Measurements from ENCODE around the gene ABI1.

ABI1 gene

GRCh38 chr10:26815500-26815899, 45.3 kb downstream of the ABI1 start:
- DNase-seq (ENCODE audit: low read depth, low spot score) = no peak
- in situ Hi-C loops (cut with HindIII; ENCODE audit: low sequenced_read_pairs) = no loop called here
- H3K4me3 ChIP-seq (ENCODE audit: low read depth, low read length) = no peak overlapping the region
- no peak for TF ChIP-seq CTCF (IDR thresholded peaks at IDR 0.05; ENCODE audit: low read depth, low read length)

DNA sequence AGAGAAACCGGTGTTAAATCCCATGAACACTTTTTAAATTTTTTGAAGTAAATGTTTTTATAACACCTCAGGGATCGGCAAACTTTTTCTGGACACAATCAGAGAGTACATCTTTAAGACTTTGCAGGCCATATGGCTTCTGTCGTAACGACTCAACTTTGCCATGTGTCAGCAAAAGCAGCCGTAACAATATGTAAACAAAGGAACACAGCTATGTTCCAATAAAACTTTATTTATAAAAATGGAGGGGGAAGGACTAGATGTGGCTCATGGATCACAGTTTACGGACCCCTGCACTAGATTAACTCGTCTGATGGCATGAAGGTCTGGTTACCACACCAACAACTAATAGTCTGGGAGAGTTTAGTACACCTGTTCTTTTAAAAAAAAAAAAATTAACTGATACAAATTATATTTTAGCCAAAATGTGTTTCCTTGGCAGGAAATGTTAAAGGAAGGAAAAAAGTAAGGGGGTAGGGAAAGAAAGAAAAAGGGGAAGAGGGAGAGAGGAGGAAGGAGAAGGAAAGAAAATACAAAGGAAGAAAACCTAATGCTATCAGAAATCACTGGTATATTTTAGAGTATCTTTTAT, 50.2 kb downstream of the ABI1 start:
- no peak for DNase-seq (ENCODE audit: low read depth, low spot score)
- no peak overlapping the region for H3K4me3 ChIP-seq (ENCODE audit: low read depth, low read length)
- in situ Hi-C loops (cut with HindIII; ENCODE audit: low sequenced_read_pairs) = no loop called here
- no peak for TF ChIP-seq CTCF (IDR thresholded peaks at IDR 0.05; ENCODE audit: low read depth, low read length)

- H3K4me3 ChIP-seq (ENCODE audit: low read depth, low read length) = no peak overlapping the region
- no peak for TF ChIP-seq CTCF (IDR thresholded peaks at IDR 0.05; ENCODE audit: low read depth, low read length)
- no peak for DNase-seq (ENCODE audit: low read depth, low spot score)
- in situ Hi-C loops (cut with HindIII; ENCODE audit: low sequenced_read_pairs) = no loop called here
These were observed 50.8 kb downstream of the ABI1 start for GRCh38 chr10:26809973-26810372.

DNA sequence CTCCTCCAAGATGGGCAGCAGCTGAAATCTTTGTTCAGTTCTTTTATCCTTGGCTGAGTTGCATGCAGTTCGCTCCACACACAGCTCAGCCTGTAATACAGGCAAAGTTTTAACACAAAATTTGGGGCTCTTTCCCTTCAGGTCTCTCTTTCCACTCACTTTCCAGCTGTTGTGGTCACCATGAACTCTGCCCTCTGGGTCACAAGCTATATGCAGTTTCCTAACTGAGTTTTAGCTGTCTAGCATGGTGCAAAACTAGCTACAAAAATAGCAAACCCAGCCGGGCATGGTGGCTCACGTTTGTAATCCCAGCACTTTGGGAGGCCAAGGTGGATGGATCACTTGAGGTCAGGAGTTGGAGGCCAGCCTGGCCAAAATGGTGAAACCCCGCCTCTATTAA, 53.2 kb downstream of the ABI1 start:
- in situ Hi-C loops (cut with HindIII; ENCODE audit: low sequenced_read_pairs) = no loop called here
- TF ChIP-seq CTCF (IDR thresholded peaks at IDR 0.05; ENCODE audit: low read depth, low read length) = no peak
- no peak for DNase-seq (ENCODE audit: low read depth, low spot score)
- no peak overlapping the region for H3K4me3 ChIP-seq (ENCODE audit: low read depth, low read length)

DNA sequence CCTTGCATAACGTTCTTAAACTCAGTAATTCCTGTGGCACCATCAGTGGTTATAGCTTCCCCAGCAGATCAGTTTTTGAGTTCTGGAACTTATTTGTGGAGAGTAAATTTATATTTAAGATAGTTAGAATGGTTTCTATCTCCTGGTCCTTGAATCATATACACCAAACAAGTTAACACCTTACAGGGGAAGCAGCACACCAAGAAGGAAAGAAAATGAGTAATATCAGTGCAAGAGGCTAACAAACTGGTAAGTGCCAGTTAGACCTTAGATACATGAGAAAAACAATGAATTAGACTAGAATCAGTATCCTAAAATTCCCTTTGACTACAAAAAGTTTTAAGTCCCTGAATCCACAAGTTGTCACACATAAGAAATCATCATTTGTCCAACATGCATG, 54.2 kb downstream of the ABI1 start:
- in situ Hi-C loops (cut with HindIII; ENCODE audit: low sequenced_read_pairs) = no loop called here

DNA sequence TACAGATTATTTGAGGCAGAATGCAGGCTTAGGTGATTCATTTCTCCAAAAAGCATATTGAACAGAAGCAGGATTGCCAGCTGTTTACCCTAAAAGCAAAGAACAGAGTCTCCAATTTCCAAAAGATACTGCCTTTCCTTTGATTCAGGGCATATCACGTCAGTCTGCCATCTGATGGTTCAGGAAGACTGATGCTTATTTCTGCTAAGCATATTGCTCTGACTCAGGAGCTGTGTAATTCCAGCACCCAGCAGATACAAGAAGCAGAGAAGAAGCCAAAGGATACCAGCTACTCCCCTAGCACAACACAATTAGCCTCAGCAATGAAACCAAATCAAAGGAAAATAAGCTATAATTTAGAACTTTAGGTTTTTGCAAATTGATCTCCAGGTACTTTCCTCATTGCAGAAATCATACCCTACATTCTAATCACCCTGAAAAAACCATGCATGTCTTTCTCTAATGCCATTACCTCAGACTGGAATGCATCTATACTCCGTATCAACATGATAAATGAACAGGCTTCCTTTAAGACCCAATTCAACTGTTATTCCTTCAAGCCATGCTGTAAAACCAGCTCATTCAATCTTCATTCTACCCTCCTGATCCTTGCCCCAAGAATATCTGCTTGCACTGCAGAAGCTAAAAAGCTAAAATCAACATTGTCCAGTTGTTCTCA, 55.1 kb downstream of the ABI1 start:
- H3K4me3 ChIP-seq (ENCODE audit: low read depth, low read length) = no peak overlapping the region
- no peak for TF ChIP-seq CTCF (IDR thresholded peaks at IDR 0.05; ENCODE audit: low read depth, low read length)
- peak; percentile 17 for DNase-seq (ENCODE audit: low read depth, low spot score)
- in situ Hi-C loops (cut with HindIII; ENCODE audit: low sequenced_read_pairs) = no loop called here

More for the DNA sequence above, 54.2 kb downstream of the ABI1 start:
- no peak overlapping the region for H3K4me3 ChIP-seq (ENCODE audit: low read depth, low read length)
- no peak for TF ChIP-seq CTCF (IDR thresholded peaks at IDR 0.05; ENCODE audit: low read depth, low read length)
- DNase-seq (ENCODE audit: low read depth, low spot score) = no peak

Data from astrocyte of the spinal cord (primary cell).